WTC11 (cell line): ENCODE data around the gene UBE2J2. TPM values are rescaled to one million over a fixed set of nuclear protein-coding genes. Genes with fewer than 3 reads are reported as not detected.

Experiments
- ATAC-seq: fragments of 200-7000 bp; cut with Tn5 transposase; 2 replicates; pipeline ENCODE4 v1.10.0; 2021; ENCODE audit warnings: mild to moderate bottlenecking, moderate library complexity
- CTCF ChIA-PET: fragments of 300-600 bp; sonication (Branson Sonifier 250); formaldehyde crosslinking; loops from one replicate; lab custom pipeline; 2021; ENCODE audit warnings: antibody characterized with exemption; lab: Charles Lee
- POLR2A ChIA-PET: fragments of 350-600 bp; sonication (Branson Sonifier 250); formaldehyde crosslinking; loops from one replicate; lab custom pipeline; 2021; ENCODE audit warnings: antibody characterized with exemption; lab: Charles Lee
- DNase-seq: peaks from one replicate; pipeline ENCODE4 v3.0.0; 2021; ENCODE audit warnings: low spot score
- H3K27ac Mint-ChIP-seq: 2 replicates; pipeline ENCODE4 v1.8.0; 2021; ENCODE audit warnings: mixed read lengths
- H3K27me3 Mint-ChIP-seq: 2 replicates; pipeline ENCODE4 v1.8.0; 2021; ENCODE audit warnings: low read depth, mild to moderate bottlenecking, moderate library complexity, mixed read lengths
- H3K36me3 Mint-ChIP-seq: 2 replicates; pipeline ENCODE4 v1.8.0; 2021; ENCODE audit warnings: mixed read lengths
- H3K4me1 Mint-ChIP-seq: 2 replicates; pipeline ENCODE4 v1.8.0; 2022; ENCODE audit warnings: mixed read lengths
- H3K4me3 Mint-ChIP-seq: 2 replicates; pipeline ENCODE4 v1.8.0; 2021; ENCODE audit warnings: mild to moderate bottlenecking, moderate library complexity, mixed read lengths
- H3K9me3 Mint-ChIP-seq: 2 replicates; pipeline ENCODE4 v1.8.0; 2021; ENCODE audit warnings: mixed read lengths
- ARID4B ChIP-seq: sonication (generic); formaldehyde crosslinking; IDR thresholded peaks from 2 replicates; pipeline ENCODE4 v1.8.0; 2023; ENCODE audit warnings: missing genetic modification reagents, mild to moderate bottlenecking, borderline replicate concordance
- ATF1 ChIP-seq: sonication (generic); formaldehyde crosslinking; IDR thresholded peaks from 2 replicates; pipeline ENCODE4 v1.8.1; 2023; ENCODE audit warnings: mild to moderate bottlenecking, moderate library complexity, missing genetic modification reagents
- CREB1 ChIP-seq: sonication (generic); formaldehyde crosslinking; IDR thresholded peaks from 2 replicates; pipeline ENCODE4 v1.8.0; 2023; ENCODE audit warnings: mild to moderate bottlenecking, missing genetic modification reagents
- FOXP1 ChIP-seq: sonication (generic); formaldehyde crosslinking; IDR thresholded peaks from 2 replicates; pipeline ENCODE4 v1.8.0; 2022; ENCODE audit warnings: missing genetic modification reagents, mild to moderate bottlenecking, moderate library complexity, borderline replicate concordance
- MAX ChIP-seq: sonication (generic); formaldehyde crosslinking; IDR thresholded peaks from 2 replicates; pipeline ENCODE4 v1.8.0; 2022; ENCODE audit warnings: mild to moderate bottlenecking, missing genetic modification reagents
- PRRX2 ChIP-seq: fragments of 250-450 bp; sonication (Bioruptor Pico); IDR thresholded peaks from 2 replicates; pipeline ENCODE4 v1.8.0; 2021; ENCODE audit warnings: mild to moderate bottlenecking
- TP53 ChIP-seq: sonication (generic); formaldehyde crosslinking; IDR thresholded peaks from 2 replicates; pipeline ENCODE4 v1.8.1; 2023; ENCODE audit warnings: mild to moderate bottlenecking, missing genetic modification reagents
- total RNA-seq: library from RNA; stranded (reverse); gene quantifications from 3 replicates; pipeline ENCODE4 v1.2.3, GENCODE V29; 2021
- TF ChIP-seq, protein P1 (sequence below): fragments of 250-450 bp; sonication (Bioruptor Pico); IDR thresholded peaks from 2 replicates; pipeline ENCODE4 v1.9.0; 2021; ENCODE audit warnings: mild to moderate bottlenecking
- TF ChIP-seq, protein P2 (sequence below): sonication (generic); formaldehyde crosslinking; IDR thresholded peaks from 2 replicates; pipeline ENCODE4 v1.8.1; 2022; ENCODE audit warnings: mild to moderate bottlenecking, moderate library complexity, missing genetic modification reagents
- TF ChIP-seq, protein P3 (sequence below): fragments of 250-450 bp; sonication (Bioruptor Pico); IDR thresholded peaks from 2 replicates; pipeline ENCODE4 v1.9.0; 2021; ENCODE audit warnings: moderate library complexity, mild to moderate bottlenecking, inconsistent platforms, borderline replicate concordance
- TF ChIP-seq, protein P4 (sequence below): sonication (generic); formaldehyde crosslinking; conservative IDR thresholded peaks from 2 replicates; pipeline ENCODE4 v1.8.1; 2023; ENCODE audit warnings: mild to moderate bottlenecking, low read depth, missing genetic modification reagents, moderate library complexity

The UBE2J2 gene
- total RNA-seq, 1 experiment from 2014 or later: 72.2 TPM

DNA sequence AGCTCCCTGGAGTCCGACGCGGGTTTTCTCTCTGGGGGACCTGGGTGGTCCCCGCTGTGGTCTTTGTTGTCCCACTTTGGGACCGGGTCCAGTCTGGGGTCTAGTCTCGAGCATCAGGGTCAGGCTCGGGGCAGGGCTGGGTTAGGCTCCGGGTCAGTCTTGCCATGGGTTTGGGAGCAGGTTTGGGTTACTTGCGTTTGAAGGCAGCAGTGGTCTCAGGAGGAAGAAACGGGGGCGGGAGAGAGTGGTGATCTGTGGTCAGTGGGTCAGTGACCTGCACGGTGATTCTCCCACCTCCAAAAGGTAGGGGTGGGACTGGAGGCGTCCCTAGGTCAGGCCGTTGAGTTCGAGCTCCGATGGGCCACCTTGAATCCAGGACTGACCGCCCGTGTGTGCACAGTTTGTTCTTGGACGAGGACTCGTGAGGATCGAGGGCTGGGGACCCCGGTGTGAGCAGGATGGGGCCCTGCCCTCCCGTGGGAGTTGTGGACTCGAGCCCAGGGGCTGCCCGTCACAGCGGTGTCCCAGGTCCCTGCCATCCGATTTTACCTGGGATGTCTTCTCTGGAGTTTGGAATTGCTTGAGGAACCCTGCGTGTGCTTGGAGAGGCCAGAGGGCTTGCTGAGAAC lies 39.4 kb downstream of the UBE2J2 start:
- ChIA-PET POLR2A (no interaction called here), CTCF (no interaction called here)
- no peak overlapping the region for H3K27ac Mint-ChIP-seq
- peaks cover 10% of the 10 kb centered on the region for H3K36me3 Mint-ChIP-seq
- no peaks in the 10 kb centered on the region for H3K27me3 Mint-ChIP-seq
- no peak for ATAC-seq
- peak overlapping the region; percentile 60; the same call in 1 of the 2 replicates for H3K4me3 Mint-ChIP-seq
- TF ChIP-seq MAX (no peak), ATF1 (CRISPR knock-in tag) (no peak), FOXP1 (no peak), TP53 (CRISPR knock-in tag) (no peak), PRRX2 (CRISPR knock-in tag) (no peak), CREB1 (no peak), ARID4B (no peak)
- TF ChIP-seq, protein P1, sequence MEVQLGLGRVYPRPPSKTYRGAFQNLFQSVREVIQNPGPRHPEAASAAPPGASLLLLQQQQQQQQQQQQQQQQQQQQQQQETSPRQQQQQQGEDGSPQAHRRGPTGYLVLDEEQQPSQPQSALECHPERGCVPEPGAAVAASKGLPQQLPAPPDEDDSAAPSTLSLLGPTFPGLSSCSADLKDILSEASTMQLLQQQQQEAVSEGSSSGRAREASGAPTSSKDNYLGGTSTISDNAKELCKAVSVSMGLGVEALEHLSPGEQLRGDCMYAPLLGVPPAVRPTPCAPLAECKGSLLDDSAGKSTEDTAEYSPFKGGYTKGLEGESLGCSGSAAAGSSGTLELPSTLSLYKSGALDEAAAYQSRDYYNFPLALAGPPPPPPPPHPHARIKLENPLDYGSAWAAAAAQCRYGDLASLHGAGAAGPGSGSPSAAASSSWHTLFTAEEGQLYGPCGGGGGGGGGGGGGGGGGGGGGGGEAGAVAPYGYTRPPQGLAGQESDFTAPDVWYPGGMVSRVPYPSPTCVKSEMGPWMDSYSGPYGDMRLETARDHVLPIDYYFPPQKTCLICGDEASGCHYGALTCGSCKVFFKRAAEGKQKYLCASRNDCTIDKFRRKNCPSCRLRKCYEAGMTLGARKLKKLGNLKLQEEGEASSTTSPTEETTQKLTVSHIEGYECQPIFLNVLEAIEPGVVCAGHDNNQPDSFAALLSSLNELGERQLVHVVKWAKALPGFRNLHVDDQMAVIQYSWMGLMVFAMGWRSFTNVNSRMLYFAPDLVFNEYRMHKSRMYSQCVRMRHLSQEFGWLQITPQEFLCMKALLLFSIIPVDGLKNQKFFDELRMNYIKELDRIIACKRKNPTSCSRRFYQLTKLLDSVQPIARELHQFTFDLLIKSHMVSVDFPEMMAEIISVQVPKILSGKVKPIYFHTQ (CRISPR knock-in tag): no peak
- TF ChIP-seq, protein P2, sequence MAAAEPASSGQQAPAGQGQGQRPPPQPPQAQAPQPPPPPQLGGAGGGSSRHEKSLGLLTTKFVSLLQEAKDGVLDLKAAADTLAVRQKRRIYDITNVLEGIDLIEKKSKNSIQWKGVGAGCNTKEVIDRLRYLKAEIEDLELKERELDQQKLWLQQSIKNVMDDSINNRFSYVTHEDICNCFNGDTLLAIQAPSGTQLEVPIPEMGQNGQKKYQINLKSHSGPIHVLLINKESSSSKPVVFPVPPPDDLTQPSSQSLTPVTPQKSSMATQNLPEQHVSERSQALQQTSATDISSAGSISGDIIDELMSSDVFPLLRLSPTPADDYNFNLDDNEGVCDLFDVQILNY: no peak
- TF ChIP-seq, protein P3, sequence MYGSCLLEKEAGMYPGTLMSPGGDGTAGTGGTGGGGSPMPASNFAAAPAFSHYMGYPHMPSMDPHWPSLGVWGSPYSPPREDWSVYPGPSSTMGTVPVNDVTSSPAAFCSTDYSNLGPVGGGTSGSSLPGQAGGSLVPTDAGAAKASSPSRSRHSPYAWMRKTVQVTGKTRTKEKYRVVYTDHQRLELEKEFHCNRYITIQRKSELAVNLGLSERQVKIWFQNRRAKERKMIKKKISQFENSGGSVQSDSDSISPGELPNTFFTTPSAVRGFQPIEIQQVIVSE (CRISPR knock-in tag): no peak
- TF ChIP-seq, protein P4, sequence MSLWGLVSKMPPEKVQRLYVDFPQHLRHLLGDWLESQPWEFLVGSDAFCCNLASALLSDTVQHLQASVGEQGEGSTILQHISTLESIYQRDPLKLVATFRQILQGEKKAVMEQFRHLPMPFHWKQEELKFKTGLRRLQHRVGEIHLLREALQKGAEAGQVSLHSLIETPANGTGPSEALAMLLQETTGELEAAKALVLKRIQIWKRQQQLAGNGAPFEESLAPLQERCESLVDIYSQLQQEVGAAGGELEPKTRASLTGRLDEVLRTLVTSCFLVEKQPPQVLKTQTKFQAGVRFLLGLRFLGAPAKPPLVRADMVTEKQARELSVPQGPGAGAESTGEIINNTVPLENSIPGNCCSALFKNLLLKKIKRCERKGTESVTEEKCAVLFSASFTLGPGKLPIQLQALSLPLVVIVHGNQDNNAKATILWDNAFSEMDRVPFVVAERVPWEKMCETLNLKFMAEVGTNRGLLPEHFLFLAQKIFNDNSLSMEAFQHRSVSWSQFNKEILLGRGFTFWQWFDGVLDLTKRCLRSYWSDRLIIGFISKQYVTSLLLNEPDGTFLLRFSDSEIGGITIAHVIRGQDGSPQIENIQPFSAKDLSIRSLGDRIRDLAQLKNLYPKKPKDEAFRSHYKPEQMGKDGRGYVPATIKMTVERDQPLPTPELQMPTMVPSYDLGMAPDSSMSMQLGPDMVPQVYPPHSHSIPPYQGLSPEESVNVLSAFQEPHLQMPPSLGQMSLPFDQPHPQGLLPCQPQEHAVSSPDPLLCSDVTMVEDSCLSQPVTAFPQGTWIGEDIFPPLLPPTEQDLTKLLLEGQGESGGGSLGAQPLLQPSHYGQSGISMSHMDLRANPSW (CRISPR knock-in tag): no peak
- peaks cover 10% of the 10 kb centered on the region for H3K4me1 Mint-ChIP-seq
- no peak for DNase-seq
- H3K9me3 Mint-ChIP-seq: peaks cover 3% of the 10 kb centered on the region; the same call in 1 of the 2 replicates

DNA sequence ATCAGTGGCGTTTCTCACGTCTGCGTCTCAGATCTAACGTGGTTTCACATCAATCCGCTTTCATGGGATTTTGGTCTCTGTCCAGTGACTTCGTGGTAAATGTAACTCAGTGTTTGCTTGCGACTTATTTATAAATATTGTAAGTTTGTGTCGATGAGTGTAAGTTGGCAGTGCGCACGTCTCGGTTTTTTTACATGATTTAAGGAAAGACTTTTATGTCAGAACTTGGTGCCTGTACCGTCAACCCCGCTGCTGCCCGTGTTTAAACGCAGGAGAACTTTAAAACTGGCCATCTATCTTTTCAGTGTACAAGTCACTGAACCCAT lies 40.1 kb downstream of the UBE2J2 start:
- DNase-seq: no peak
- Mint-ChIP-seq H3K36me3 (peaks cover 10% of the 10 kb centered on the region), H3K4me1 (peaks cover 10% of the 10 kb centered on the region), H3K27me3 (no peaks in the 10 kb centered on the region), H3K4me3 (peak overlapping the region; percentile 60), H3K27ac (no peak overlapping the region)
- ChIA-PET POLR2A (no interaction called here), CTCF (no interaction called here)
- TF ChIP-seq, protein P1 (CRISPR knock-in tag): no peak
- TF ChIP-seq, all 79 proteins: peak for 0
- no peak for ATAC-seq
- H3K9me3 Mint-ChIP-seq: peaks cover 3% of the 10 kb centered on the region; the same call in 1 of the 2 replicates
